ENCODE results near the gene GRIK3. TPM values are rescaled to one million over a fixed set of nuclear protein-coding genes. Genes with fewer than 3 reads are reported as not detected.

GRIK3 gene
- total and polyA plus RNA-seq, 2 experiments from 2014 or later: 0.31 to 2.9 TPM

- H3K27ac Mint-ChIP-seq: no peak overlapping the region
- Histone ChIP-seq H3F3A (replicated peaks; ENCODE audit: low read depth) (no peaks in the 10 kb centered on the region), H3K4me1 (ENCODE audit: insufficient read depth) (peaks cover 7% of the 10 kb centered on the region), H3K9me2 (ENCODE audit: insufficient read depth) (0 out of 2 replicates have a peak, but pooled peaks cover 2% of the 10 kb centered on the region), H3K4me2 (no peak overlapping the region), H3K4me3 (no peak overlapping the region), H3K79me2 (replicated peaks; ENCODE audit: insufficient read depth) (no peaks in the 10 kb centered on the region), H3K27ac (ENCODE audit: low read depth) (no peak overlapping the region), H3K27me3 (ENCODE audit: insufficient read depth) (no peaks in the 10 kb centered on the region), H3K36me3 (ENCODE audit: insufficient read depth) (no peaks in the 10 kb centered on the region), H2AFZ (no peak overlapping the region), H4K20me1 (replicated peaks; ENCODE audit: insufficient read depth) (no peaks in the 10 kb centered on the region)
- DNase-seq (ENCODE audit: low spot score) (no peak), ATAC-seq (no peak)
- H3K27me3 Mint-ChIP-seq (ENCODE audit: insufficient read depth, low read depth, poor library complexity): peaks cover 12% of the 10 kb centered on the region
- H3K4me3 Mint-ChIP-seq: no peak overlapping the region
- H3K36me3 Mint-ChIP-seq (ENCODE audit: low read depth): no peaks in the 10 kb centered on the region; the same call in 2 of the 3 replicates
- H3K9me3 Mint-ChIP-seq: no peaks in the 10 kb centered on the region; the same call in 2 of the 3 replicates
- TF ChIP-seq ZNF114 (CRISPR knock-in tag; IDR thresholded peaks at IDR 0.05) (no peak), POLR2AphosphoS5 (IDR thresholded peaks at IDR 0.05; ENCODE audit: low read depth) (no peak), JUNB (IDR thresholded peaks at IDR 0.05; ENCODE audit: unreplicated experiment) (no peak), ZNF331 (CRISPR knock-in tag; IDR thresholded peaks at IDR 0.05; ENCODE audit: low read depth) (no peak), ZNF462 (CRISPR knock-in tag; IDR thresholded peaks at IDR 0.05) (no peak), EZH2phosphoT487 (IDR thresholded peaks at IDR 0.05; ENCODE audit: unreplicated experiment) (no peak), EZH2 (IDR thresholded peaks at IDR 0.05; ENCODE audit: low read depth, unreplicated experiment) (no peak), CTCF (conservative IDR thresholded peaks at IDR 0.05; ENCODE audit: low read depth in 2 of 2) (no peak), NANOG (IDR thresholded peaks at IDR 0.05; ENCODE audit: borderline replicate concordance) (no peak), STAT1 (IDR thresholded peaks at IDR 0.05; ENCODE audit: unreplicated experiment) (no peak), ETS1 (IDR thresholded peaks at IDR 0.05) (no peak), REST (IDR thresholded peaks at IDR 0.05; ENCODE audit: unreplicated experiment) (no peak), CREB1 (CRISPR knock-in tag; IDR thresholded peaks at IDR 0.05; ENCODE audit: low read depth) (no peak)
- peaks cover 30% of the 10 kb centered on the region for H3K4me1 Mint-ChIP-seq
Observed at GRCh38 chr1:36776948-36777831, 257.1 kb downstream of the GRIK3 start.
